Measurements from ENCODE around the gene CCDC8. TPM values are rescaled to one million over a fixed set of nuclear protein-coding genes. Genes with fewer than 3 reads are reported as not detected.
"Not testable (repeated sequence)": the region's sequence is repeated elsewhere in the genome, so short reads cannot be mapped to it uniquely, and the experiment has no call there.

The CCDC8 gene
- total RNA-seq, 1 experiment from 2014 or later: 0.18 TPM

DNA sequence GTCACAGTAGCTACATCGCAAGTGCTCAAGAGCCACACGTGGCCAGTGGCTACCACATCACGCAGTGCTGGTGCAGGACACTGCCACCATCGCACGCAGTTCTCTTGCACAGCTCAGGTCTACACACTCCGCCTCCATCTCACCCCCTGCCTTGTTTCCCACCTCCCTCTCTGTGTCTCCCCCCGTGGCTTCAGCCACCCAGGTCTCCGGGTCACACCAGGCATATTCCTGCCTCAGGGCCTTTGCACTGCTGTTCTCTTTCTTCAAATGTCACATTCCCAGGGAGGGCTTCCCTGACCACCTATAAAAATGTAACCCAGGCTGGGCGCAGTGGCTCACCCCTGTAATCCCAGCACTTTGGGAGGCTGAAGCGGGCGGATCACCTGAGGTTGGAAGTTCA is 10.6 kb downstream of the CCDC8 start:
- no TSS peak for BruUV-seq (replicated peaks)
- Mint-ChIP-seq H3K9me3 (ENCODE audit: unreplicated experiment) (no peaks in the 10 kb centered on the region), H3K27me3 (ENCODE audit: insufficient read depth, unreplicated experiment) (no peaks in the 10 kb centered on the region), H3K4me3 (ENCODE audit: unreplicated experiment) (no peak overlapping the region), H3K27ac (ENCODE audit: unreplicated experiment) (no peak overlapping the region), H3K4me1 (ENCODE audit: low read depth, unreplicated experiment) (peaks cover 7% of the 10 kb centered on the region), H3K36me3 (ENCODE audit: insufficient read depth, unreplicated experiment) (peaks cover 8% of the 10 kb centered on the region)
- no peaks in the 10 kb centered on the region for H3K9me3 ChIP-seq
- no peak for DNase-seq
- POLR2A ChIA-PET: no interaction called here
- TF ChIP-seq, protein P1, sequence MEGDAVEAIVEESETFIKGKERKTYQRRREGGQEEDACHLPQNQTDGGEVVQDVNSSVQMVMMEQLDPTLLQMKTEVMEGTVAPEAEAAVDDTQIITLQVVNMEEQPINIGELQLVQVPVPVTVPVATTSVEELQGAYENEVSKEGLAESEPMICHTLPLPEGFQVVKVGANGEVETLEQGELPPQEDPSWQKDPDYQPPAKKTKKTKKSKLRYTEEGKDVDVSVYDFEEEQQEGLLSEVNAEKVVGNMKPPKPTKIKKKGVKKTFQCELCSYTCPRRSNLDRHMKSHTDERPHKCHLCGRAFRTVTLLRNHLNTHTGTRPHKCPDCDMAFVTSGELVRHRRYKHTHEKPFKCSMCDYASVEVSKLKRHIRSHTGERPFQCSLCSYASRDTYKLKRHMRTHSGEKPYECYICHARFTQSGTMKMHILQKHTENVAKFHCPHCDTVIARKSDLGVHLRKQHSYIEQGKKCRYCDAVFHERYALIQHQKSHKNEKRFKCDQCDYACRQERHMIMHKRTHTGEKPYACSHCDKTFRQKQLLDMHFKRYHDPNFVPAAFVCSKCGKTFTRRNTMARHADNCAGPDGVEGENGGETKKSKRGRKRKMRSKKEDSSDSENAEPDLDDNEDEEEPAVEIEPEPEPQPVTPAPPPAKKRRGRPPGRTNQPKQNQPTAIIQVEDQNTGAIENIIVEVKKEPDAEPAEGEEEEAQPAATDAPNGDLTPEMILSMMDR (IDR thresholded peaks at IDR 0.05; ENCODE audit: insufficient read depth in 1 of 2, low read depth in 1 of 2, low read length in 1 of 2, severe bottlenecking in 1 of 2, unreplicated experiment in 1 of 2): no peak
- intact Hi-C loops (cut with micrococcal nuclease; ENCODE audit: unreplicated experiment): loop anchor here (1.0 to 2.0 kb wide), 2 partner anchors 85 to 110 kb away; no protein-coding TSS in a partner anchor
- H3K4me3 ChIP-seq (ENCODE audit: low read depth, low read length): no peak overlapping the region
- H3K36me3 ChIP-seq (ENCODE audit: control insufficient read depth, insufficient read depth, low read length): no peaks in the 10 kb centered on the region
- H3K4me1 ChIP-seq: no peaks in the 10 kb centered on the region
- no peaks in the 10 kb centered on the region for H3K27me3 ChIP-seq (replicated peaks; ENCODE audit: control insufficient read depth, insufficient read depth, low read length)
- CTCF ChIA-PET: interaction anchor here (0.9 kb wide), 1 partner anchor 9 kb away, joined by 3 read pairs; no protein-coding TSS in a partner anchor

DNA sequence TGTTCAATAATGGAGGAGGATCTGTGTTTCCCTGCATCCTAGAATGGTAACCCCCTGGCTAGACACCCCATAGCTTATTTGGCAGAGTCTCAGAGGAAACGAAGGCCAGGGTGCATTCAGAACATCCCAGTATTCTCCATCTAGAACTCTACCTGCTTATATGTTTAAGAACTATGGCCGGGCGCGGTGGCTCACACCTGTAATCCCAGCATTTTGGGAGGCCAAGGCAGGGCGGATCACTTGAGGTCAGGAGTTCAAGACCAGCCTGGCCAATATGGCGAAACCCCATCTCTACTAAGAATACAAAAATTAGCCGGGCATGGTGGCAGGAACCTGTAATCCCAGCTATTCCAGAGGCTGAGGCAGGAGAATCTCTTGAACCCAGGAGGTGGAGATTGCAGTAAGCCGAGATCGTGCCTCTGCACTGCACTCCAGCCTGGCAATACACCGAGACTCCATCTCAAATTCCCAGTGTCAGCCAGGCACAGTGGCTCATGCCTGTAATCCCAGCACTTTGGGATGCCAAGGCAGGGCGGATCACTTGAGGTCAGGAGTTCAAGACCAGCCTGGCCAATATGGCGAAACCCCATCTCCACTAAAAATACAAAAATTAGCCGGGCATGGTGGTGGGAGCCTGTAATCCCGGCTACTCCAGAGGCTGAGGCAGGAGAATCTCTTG is 15.4 kb downstream of the CCDC8 start:
- H3K27me3 Mint-ChIP-seq (ENCODE audit: insufficient read depth, unreplicated experiment); H3K27ac Mint-ChIP-seq (ENCODE audit: unreplicated experiment); H3K9me3 Mint-ChIP-seq (ENCODE audit: unreplicated experiment); BruUV-seq (replicated peaks); DNase-seq; H3K27me3 ChIP-seq (replicated peaks; ENCODE audit: control insufficient read depth, insufficient read depth, low read length); H3K4me1 ChIP-seq; H3K36me3 Mint-ChIP-seq (ENCODE audit: insufficient read depth, unreplicated experiment); H3K4me3 ChIP-seq (ENCODE audit: low read depth, low read length); H3K36me3 ChIP-seq (ENCODE audit: control insufficient read depth, insufficient read depth, low read length); H3K4me3 Mint-ChIP-seq (ENCODE audit: unreplicated experiment); H3K4me1 Mint-ChIP-seq (ENCODE audit: low read depth, unreplicated experiment); POLR2A ChIA-PET; H3K9me3 ChIP-seq: not testable (repeated sequence)
- intact Hi-C loops (cut with micrococcal nuclease; ENCODE audit: unreplicated experiment): loop anchor here (5.0 kb wide), 1 partner anchor 116 kb away; no protein-coding TSS in a partner anchor
- CTCF ChIA-PET: interaction anchor here (0.6 to 1.2 kb wide), 3 partner anchors 32 to 117 kb away, joined by 3 to 6 read pairs (median 3); no protein-coding TSS in a partner anchor

DNA sequence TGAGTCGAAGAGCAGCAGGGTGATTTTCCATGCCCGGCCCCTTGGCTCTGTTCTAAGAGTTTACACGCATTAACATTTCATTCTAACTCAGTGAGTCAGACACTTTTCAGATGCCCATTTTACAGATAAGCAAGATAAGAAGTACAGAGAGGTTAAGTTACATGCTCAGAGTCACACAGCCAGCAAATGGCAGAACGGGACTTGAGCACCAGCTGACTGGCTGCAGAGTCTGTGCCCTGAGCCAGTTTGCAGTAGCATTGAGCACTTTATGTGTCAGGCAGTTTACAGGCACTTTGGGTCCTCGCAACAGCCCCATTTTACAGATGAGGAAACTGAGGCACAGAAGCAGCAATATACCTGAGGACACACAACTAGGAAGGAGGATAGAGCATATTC is 19.0 kb downstream of the CCDC8 start:
- BruUV-seq (replicated peaks): TSS peak; percentile 22
- H3K36me3 ChIP-seq (ENCODE audit: control insufficient read depth, insufficient read depth, low read length): peaks cover 7% of the 10 kb centered on the region
- Mint-ChIP-seq H3K4me1 (ENCODE audit: low read depth, unreplicated experiment) (no peaks in the 10 kb centered on the region), H3K4me3 (ENCODE audit: unreplicated experiment) (no peak overlapping the region), H3K36me3 (ENCODE audit: insufficient read depth, unreplicated experiment) (peaks cover 34% of the 10 kb centered on the region), H3K9me3 (ENCODE audit: unreplicated experiment) (peaks cover 5% of the 10 kb centered on the region), H3K27ac (ENCODE audit: unreplicated experiment) (no peak overlapping the region), H3K27me3 (ENCODE audit: insufficient read depth, unreplicated experiment) (no peaks in the 10 kb centered on the region)
- no peaks in the 10 kb centered on the region for H3K4me1 ChIP-seq
- CTCF ChIA-PET: interaction anchor here (0.6 to 0.7 kb wide), 4 partner anchors 8 to 612 kb away, joined by 3 read pairs; partner anchors contain the start of gene DMPK
- no peak for DNase-seq
- TF ChIP-seq, protein P1 (IDR thresholded peaks at IDR 0.05; ENCODE audit: insufficient read depth in 1 of 2, low read depth in 1 of 2, low read length in 1 of 2, severe bottlenecking in 1 of 2, unreplicated experiment in 1 of 2): no peak
- no peaks in the 10 kb centered on the region for H3K27me3 ChIP-seq (replicated peaks; ENCODE audit: control insufficient read depth, insufficient read depth, low read length)
- H3K9me3 ChIP-seq: no peaks in the 10 kb centered on the region
- intact Hi-C loops (cut with micrococcal nuclease; ENCODE audit: unreplicated experiment): no loop called here
- no peak overlapping the region for H3K4me3 ChIP-seq (ENCODE audit: low read depth, low read length)
- POLR2A ChIA-PET: no interaction called here

Measured in Caco-2 (cell line).